Smooth muscle cell (in vitro differentiated cells): ENCODE measurements around the gene C9orf50. TPM values are rescaled to one million over a fixed set of nuclear protein-coding genes. Genes with fewer than 3 reads are reported as not detected.
A peak's percentile ranks its signal among the peaks of the same experiment; 100 is the strongest.

Experiments used
- DNase-seq: peaks from one replicate; lab custom pipeline; 2025; ENCODE audit not compliant: unreplicated experiment; lab: John Stamatoyannopoulos, UW
- H2AFZ ChIP-seq: fragments of 200-600 bp; sonication (generic); 2 replicates; pipeline ENCODE4 v1.6.0; 2016; ENCODE audit warnings: antibody characterized with exemption, low read depth, mild to moderate bottlenecking
- H3F3A ChIP-seq: fragments of 200-600 bp; sonication (generic); 2 replicates; pipeline ENCODE4 v1.6.0; 2017; ENCODE audit warnings: antibody characterized with exemption, low read depth
- H3K27ac ChIP-seq: fragments of 200-600 bp; sonication (generic); 2 replicates; pipeline ENCODE4 v1.5.1; 2016; ENCODE audit warnings: low read depth, mild to moderate bottlenecking
- H3K27me3 ChIP-seq: fragments of 200-600 bp; sonication (generic); 2 replicates; pipeline ENCODE4 v1.6.1; 2016; ENCODE audit warnings: low read depth, mild to moderate bottlenecking
- H3K36me3 ChIP-seq: fragments of 200-600 bp; sonication (generic); 2 replicates; pipeline ENCODE4 v1.5.1; 2016; ENCODE audit warnings: low read depth
- H3K4me1 ChIP-seq: fragments of 200-600 bp; sonication (generic); 2 replicates; pipeline ENCODE4 v1.5.1; 2016; ENCODE audit warnings: low read depth
- H3K4me2 ChIP-seq: fragments of 200-600 bp; sonication (generic); 2 replicates; pipeline ENCODE4 v1.6.0; 2016; ENCODE audit warnings: mild to moderate bottlenecking
- H3K4me3 ChIP-seq: fragments of 200-600 bp; sonication (generic); 2 replicates; pipeline ENCODE4 v1.5.1; 2016; ENCODE audit warnings: mild to moderate bottlenecking
- H3K79me2 ChIP-seq: fragments of 200-600 bp; sonication (generic); 2 replicates; pipeline ENCODE4 v1.6.0; 2016; ENCODE audit warnings: low read depth, mild to moderate bottlenecking
- H3K9ac ChIP-seq: fragments of 200-600 bp; sonication (generic); 2 replicates; pipeline ENCODE4 v1.6.0; 2016; ENCODE audit warnings: low read depth
- H3K9me3 ChIP-seq: fragments of 200-600 bp; sonication (generic); replicated peaks from 2 replicates; pipeline ENCODE4 v1.5.1; 2016; ENCODE audit warnings: low read depth
- H4K20me1 ChIP-seq: fragments of 200-600 bp; sonication (generic); 2 replicates; pipeline ENCODE4 v1.6.0; 2016; ENCODE audit warnings: low read depth
- WGBS: methylation state at CpG from one replicate; pipeline ENCODE4 v1.1.7; 2016; ENCODE audit warnings: low lambda C conversion rate; 5-methylcytosine and 5-hydroxymethylcytosine counted together
- polyA plus RNA-seq: library from polyadenylated mRNA; unstranded; fragments of >200 nt; fragmentation: Nextera tagmentation; extraction: Ambion mirVana; gene quantifications from 2 replicates; pipeline ENCODE4 v1.2.1, GENCODE V29; 2016
- total RNA-seq: library from RNA; depleted of rRNA; stranded (reverse); fragments of >200 nt; gene quantifications from 2 replicates; pipeline ENCODE4 v1.2.3, GENCODE V29; 2014
- TF ChIP-seq, protein P1 (sequence below): fragments of 200-600 bp; sonication (generic); IDR thresholded peaks from 2 replicates; pipeline ENCODE4 v1.5.1; 2017; ENCODE audit warnings: borderline replicate concordance, mild to moderate bottlenecking, antibody characterized with exemption; ENCODE audit not compliant: insufficient read depth, poor library complexity, severe bottlenecking

C9orf50 gene
- total and polyA plus RNA-seq, 2 experiments from 2014 or later, result 0.59 TPM; not detected in 1

DNA sequence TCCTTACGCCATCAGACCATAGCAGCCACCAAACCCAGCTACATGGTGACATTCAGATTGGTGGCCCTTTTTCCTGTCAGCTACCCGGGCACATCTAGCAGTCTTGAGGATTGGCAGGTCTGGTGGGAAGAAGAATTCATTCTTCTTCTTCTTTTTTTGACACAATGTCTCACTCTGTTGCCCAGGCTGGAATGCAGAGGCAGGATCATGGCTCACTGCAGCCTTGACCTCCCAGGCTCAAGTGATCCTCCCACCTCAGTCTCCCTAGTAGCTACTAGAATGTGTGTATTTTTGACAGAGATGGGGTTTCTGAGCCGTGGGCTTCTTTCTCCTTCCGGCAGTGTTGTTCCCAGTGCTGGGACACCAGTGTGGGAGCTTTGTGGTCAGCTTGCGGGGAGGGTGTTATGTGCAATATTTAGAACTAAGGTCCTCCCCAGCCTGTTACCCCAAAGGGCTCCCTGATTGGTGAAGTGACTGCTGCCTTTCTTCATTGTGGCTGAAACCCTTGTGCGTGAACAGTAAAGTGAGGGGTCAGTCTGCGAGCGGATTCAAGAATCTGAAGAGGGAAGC lies 8.4 kb upstream of the C9orf50 start:
- Histone ChIP-seq H3K27ac (peak overlapping the region; percentile 98), H3K9me3 (no peaks in the 10 kb centered on the region), H4K20me1 (peaks cover 74% of the 10 kb centered on the region), H2AFZ (no peak overlapping the region), H3K4me2 (no peak overlapping the region), H3K27me3 (no peaks in the 10 kb centered on the region), H3K36me3 (no peaks in the 10 kb centered on the region), H3K79me2 (peaks cover 72% of the 10 kb centered on the region), H3K9ac (no peak overlapping the region), H3F3A (peaks cover 16% of the 10 kb centered on the region), H3K4me1 (peaks cover 6% of the 10 kb centered on the region), H3K4me3 (no peak overlapping the region)
- DNase-seq, result no peak
- WGBS, result 88% methylated on average over 8 of the region's 8 CpGs
- TF ChIP-seq, protein P1, sequence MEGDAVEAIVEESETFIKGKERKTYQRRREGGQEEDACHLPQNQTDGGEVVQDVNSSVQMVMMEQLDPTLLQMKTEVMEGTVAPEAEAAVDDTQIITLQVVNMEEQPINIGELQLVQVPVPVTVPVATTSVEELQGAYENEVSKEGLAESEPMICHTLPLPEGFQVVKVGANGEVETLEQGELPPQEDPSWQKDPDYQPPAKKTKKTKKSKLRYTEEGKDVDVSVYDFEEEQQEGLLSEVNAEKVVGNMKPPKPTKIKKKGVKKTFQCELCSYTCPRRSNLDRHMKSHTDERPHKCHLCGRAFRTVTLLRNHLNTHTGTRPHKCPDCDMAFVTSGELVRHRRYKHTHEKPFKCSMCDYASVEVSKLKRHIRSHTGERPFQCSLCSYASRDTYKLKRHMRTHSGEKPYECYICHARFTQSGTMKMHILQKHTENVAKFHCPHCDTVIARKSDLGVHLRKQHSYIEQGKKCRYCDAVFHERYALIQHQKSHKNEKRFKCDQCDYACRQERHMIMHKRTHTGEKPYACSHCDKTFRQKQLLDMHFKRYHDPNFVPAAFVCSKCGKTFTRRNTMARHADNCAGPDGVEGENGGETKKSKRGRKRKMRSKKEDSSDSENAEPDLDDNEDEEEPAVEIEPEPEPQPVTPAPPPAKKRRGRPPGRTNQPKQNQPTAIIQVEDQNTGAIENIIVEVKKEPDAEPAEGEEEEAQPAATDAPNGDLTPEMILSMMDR, result no peak

DNA sequence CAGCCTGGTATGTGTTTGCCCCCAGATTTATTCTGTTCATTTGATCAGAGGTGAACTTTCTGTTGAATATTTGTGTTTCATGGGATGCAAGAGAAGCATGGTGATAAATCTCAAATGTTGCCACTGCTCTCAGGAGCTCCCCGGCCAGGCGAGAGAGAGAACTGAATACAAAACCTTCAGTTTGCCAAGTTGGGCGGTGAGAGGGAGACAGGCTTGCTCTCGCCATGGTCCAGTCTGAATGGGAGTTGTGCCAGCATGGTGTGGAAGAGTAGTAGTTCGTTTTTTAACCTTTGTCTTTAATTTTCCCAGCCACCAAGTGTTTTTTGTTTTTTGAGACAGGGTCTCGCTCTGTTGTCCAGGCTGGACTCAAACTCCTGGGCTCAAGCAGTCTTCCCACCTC lies 7.8 kb upstream of the C9orf50 start:
- H4K20me1 ChIP-seq, result peaks cover 68% of the 10 kb centered on the region
- WGBS, result 95% methylated on average over 6 of the region's 6 CpGs
- peaks cover 65% of the 10 kb centered on the region for H3K79me2 ChIP-seq
- no peak overlapping the region for H3K4me3 ChIP-seq
- peak overlapping the region; percentile 86 for H3K4me2 ChIP-seq
- TF ChIP-seq, protein P1, result no peak
- no peak overlapping the region for H2AFZ ChIP-seq
- H3K27ac ChIP-seq, result peak overlapping the region; percentile 98
- peaks cover 16% of the 10 kb centered on the region for H3F3A ChIP-seq
- H3K27me3 ChIP-seq, result no peaks in the 10 kb centered on the region
- peaks cover 6% of the 10 kb centered on the region for H3K4me1 ChIP-seq
- no peaks in the 10 kb centered on the region for H3K9me3 ChIP-seq
- H3K9ac ChIP-seq, result no peak overlapping the region
- H3K36me3 ChIP-seq, result no peaks in the 10 kb centered on the region
- DNase-seq, result no peak

DNA sequence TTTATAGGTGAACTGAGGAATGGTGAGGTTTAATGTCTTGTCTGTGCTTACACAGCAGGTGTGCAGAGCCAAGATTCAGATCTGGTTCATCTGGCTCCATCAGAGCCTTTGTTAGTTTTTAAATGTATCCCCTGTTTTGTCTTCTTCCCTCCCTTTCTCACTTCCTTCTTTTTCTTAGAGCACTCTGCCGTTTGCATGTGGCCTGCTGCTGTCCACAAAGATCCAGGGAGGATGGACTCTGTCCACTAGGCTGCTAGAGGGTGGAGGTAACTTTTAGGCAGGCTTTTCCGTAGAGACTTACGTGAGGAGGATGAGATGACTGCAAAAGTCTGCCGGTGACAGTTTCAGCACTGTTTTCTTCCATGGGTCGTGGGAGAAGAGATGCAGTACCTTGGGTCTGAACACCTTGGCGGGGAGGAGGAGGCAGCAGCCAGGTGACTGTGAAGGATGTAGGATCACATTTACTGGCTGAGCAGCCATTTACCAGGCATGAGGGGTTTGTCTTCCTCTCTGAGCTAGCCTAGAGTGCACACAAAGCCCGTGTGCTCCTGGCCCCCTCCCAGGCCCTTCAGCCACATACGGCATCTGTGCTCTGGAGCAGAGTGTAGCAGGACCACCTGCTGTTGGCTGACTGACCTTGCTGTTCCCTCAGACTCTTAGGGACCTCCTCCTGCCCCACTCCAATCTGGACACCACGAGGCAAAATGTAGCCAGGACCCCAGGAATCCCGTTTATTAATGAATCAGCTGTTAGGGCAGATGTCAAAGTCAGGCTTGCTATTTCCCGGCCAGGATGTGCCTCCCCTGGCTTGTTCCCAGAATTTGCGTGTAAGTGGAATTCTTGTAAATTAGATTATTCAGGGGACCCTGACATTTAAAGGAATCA lies 6.9 kb upstream of the C9orf50 start:
- H2AFZ ChIP-seq, result no peak overlapping the region
- H3K9ac ChIP-seq, result peak overlapping the region; percentile 6
- peak overlapping the region; percentile 86 for H3K4me2 ChIP-seq
- peaks cover 58% of the 10 kb centered on the region for H4K20me1 ChIP-seq
- H3K9me3 ChIP-seq, result no peaks in the 10 kb centered on the region
- no peaks in the 10 kb centered on the region for H3K36me3 ChIP-seq
- TF ChIP-seq, protein P1, result no peak
- peak overlapping the region; percentile 98 for H3K27ac ChIP-seq
- peak overlapping the region; percentile 82 for H3K4me3 ChIP-seq
- H3K79me2 ChIP-seq, result peaks cover 56% of the 10 kb centered on the region
- H3F3A ChIP-seq, result peaks cover 16% of the 10 kb centered on the region
- no peaks in the 10 kb centered on the region for H3K27me3 ChIP-seq
- DNase-seq, result no peak
- H3K4me1 ChIP-seq, result peaks cover 6% of the 10 kb centered on the region
- WGBS, result 65% methylated on average over 11 of the region's 12 CpGs
